GM23338 (cell line): ENCODE measurements around the gene KRAS. TPM values are rescaled to one million over a fixed set of nuclear protein-coding genes. Genes with fewer than 3 reads are reported as not detected.

Experiments used
- ATAC-seq: fragments of 200-7000 bp; cut with Tn5 transposase; 3 replicates; pipeline ENCODE4 v1.9.1; 2020
- DNase-seq: peaks from one replicate; pipeline ENCODE4 v3.0.0-alpha.2; 2015; ENCODE audit warnings: low spot score
- H2AFZ ChIP-seq: fragments of 200-600 bp; sonication (generic); 2 replicates; pipeline ENCODE4 v1.8.0; 2016; ENCODE audit warnings: antibody characterized with exemption, mild to moderate bottlenecking, moderate library complexity
- H3F3A ChIP-seq: fragments of 200-600 bp; sonication (generic); replicated peaks from 2 replicates; pipeline ENCODE4 v1.8.0; 2017; ENCODE audit warnings: antibody characterized with exemption, mixed run types, low read depth
- H3K27ac ChIP-seq: fragments of 200-600 bp; sonication (generic); 2 replicates; pipeline ENCODE4 v1.6.1; 2016; ENCODE audit warnings: low read depth
- H3K27me3 ChIP-seq: fragments of 200-600 bp; sonication (generic); 2 replicates; pipeline ENCODE4 v1.8.0; 2016; ENCODE audit warnings: mild to moderate bottlenecking, mixed run types, moderate library complexity; ENCODE audit not compliant: insufficient read depth
- H3K36me3 ChIP-seq: fragments of 200-600 bp; sonication (generic); 2 replicates; pipeline ENCODE4 v1.8.0; 2016; ENCODE audit warnings: mild to moderate bottlenecking; ENCODE audit not compliant: insufficient read depth
- H3K4me1 ChIP-seq: fragments of 200-600 bp; sonication (generic); 2 replicates; pipeline ENCODE4 v1.8.0; 2016; ENCODE audit warnings: mild to moderate bottlenecking, moderate library complexity; ENCODE audit not compliant: insufficient read depth
- H3K4me2 ChIP-seq: fragments of 200-600 bp; sonication (generic); 2 replicates; pipeline ENCODE4 v1.7.1; 2017; ENCODE audit warnings: mixed run types
- H3K4me3 ChIP-seq: fragments of 200-600 bp; sonication (generic); 2 replicates; pipeline ENCODE4 v1.6.1; 2016; ENCODE audit warnings: mixed run types
- H3K79me2 ChIP-seq: fragments of 200-600 bp; sonication (generic); replicated peaks from 2 replicates; pipeline ENCODE4 v1.8.0; 2017; ENCODE audit warnings: mild to moderate bottlenecking; ENCODE audit not compliant: insufficient read depth
- H3K9me2 ChIP-seq: fragments of 200-600 bp; sonication (generic); 2 replicates; pipeline ENCODE4 v1.8.0; 2017; ENCODE audit not compliant: insufficient read depth
- H4K20me1 ChIP-seq: fragments of 200-600 bp; sonication (generic); replicated peaks from 2 replicates; pipeline ENCODE4 v1.8.0; 2017; ENCODE audit warnings: mild to moderate bottlenecking; ENCODE audit not compliant: insufficient read depth
- H3K27ac Mint-ChIP-seq: 2 replicates; pipeline ENCODE4 v1.8.0; 2020; ENCODE audit warnings: inconsistent platforms, mild to moderate bottlenecking, moderate library complexity, mixed read lengths
- H3K27me3 Mint-ChIP-seq: 3 replicates; pipeline ENCODE4 v1.8.0; 2022; ENCODE audit warnings: low read depth, mild to moderate bottlenecking, moderate library complexity, mixed read lengths, inconsistent platforms; ENCODE audit not compliant: insufficient read depth, poor library complexity
- H3K36me3 Mint-ChIP-seq: 3 replicates; pipeline ENCODE4 v1.8.0; 2021; ENCODE audit warnings: low read depth, mild to moderate bottlenecking, inconsistent platforms, moderate library complexity, mixed read lengths
- H3K4me1 Mint-ChIP-seq: 3 replicates; pipeline ENCODE4 v1.8.0; 2020; ENCODE audit warnings: mild to moderate bottlenecking, inconsistent platforms, mixed read lengths
- H3K4me3 Mint-ChIP-seq: 3 replicates; pipeline ENCODE4 v1.8.0; 2021; ENCODE audit warnings: moderate library complexity, mild to moderate bottlenecking, inconsistent platforms, mixed read lengths
- H3K9me3 Mint-ChIP-seq: 3 replicates; pipeline ENCODE4 v1.8.0; 2020; ENCODE audit warnings: moderate library complexity, mild to moderate bottlenecking, inconsistent platforms, mixed read lengths
- EZH2 ChIP-seq: fragments of 200-600 bp; sonication (generic); IDR thresholded peaks from one replicate; pipeline ENCODE4 v1.8.0; 2017; ENCODE audit warnings: antibody characterized with exemption, mild to moderate bottlenecking, low read depth; ENCODE audit not compliant: unreplicated experiment
- EZH2phosphoT487 ChIP-seq: fragments of 200-600 bp; sonication (generic); IDR thresholded peaks from one replicate; pipeline ENCODE4 v1.8.1; 2018; ENCODE audit warnings: antibody characterized with exemption; ENCODE audit not compliant: unreplicated experiment
- POLR2AphosphoS5 ChIP-seq: IDR thresholded peaks from 2 replicates; pipeline ENCODE4 v1.6.1; 2016; ENCODE audit warnings: antibody characterized with exemption, low read depth
- polyA plus RNA-seq: library from polyadenylated mRNA; unstranded; fragments of >200 nt; fragmentation: Nextera tagmentation; extraction: Ambion mirVana; gene quantifications from 2 replicates; pipeline ENCODE4 v1.2.1, GENCODE V29; 2016
- total RNA-seq: library from RNA; depleted of rRNA; stranded (reverse); fragments of >200 nt; shearing (Covaris generic); gene quantifications from 2 replicates; pipeline ENCODE4 v1.2.3, GENCODE V29; 2014
- TF ChIP-seq, protein P1 (sequence below), 2 experiments: fragments of 200-600 bp in 1 of 2; sonication (generic) in 1 of 2; conservative IDR thresholded peaks; 2 replicates each; pipeline versions ENCODE4 v1.5.1 to v1.6.1; 2016 to 2017; ENCODE audit warnings: antibody characterized with exemption in 2 of 2, low read depth in 2 of 2, mild to moderate bottlenecking in 2 of 2, moderate library complexity in 1 of 2
- TF ChIP-seq, protein P2 (sequence below): IDR thresholded peaks from 2 replicates; pipeline ENCODE4 v1.6.1; 2016; ENCODE audit warnings: antibody characterized with exemption
- TF ChIP-seq, protein P3 (sequence below): IDR thresholded peaks from one replicate; pipeline ENCODE4 v1.6.1; 2018; ENCODE audit warnings: antibody characterized with exemption; ENCODE audit not compliant: unreplicated experiment
- TF ChIP-seq, protein P4 (sequence below): fragments of 250-450 bp; sonication (Bioruptor Pico); IDR thresholded peaks from 2 replicates; pipeline ENCODE4 v1.5.0; 2020; ENCODE audit warnings: mild to moderate bottlenecking, moderate library complexity

KRAS gene
- total and polyA plus RNA-seq, 2 experiments from 2014 or later = 54.7 to 131 TPM

DNA sequence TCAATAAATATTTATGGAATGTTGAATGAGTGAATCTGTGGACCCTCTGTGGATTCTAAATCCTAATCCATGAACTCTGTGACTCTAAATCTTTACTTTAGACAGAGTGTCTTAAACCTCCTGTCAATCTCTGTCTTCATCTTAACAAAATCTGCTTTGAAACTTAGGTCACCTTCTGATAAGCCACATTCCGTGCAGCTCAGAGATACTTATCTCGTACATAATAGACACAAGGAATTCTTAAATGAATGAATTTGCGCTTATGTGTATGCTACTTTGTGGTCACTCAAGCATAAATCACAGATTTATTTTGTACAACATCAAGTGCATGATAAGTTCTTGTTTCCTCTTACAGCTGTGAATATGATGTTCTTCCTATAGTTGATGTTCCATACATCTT lies 2.2 kb upstream of the KRAS start (continued):
- TF ChIP-seq EZH2phosphoT487 (no peak), POLR2AphosphoS5 (no peak)

DNA sequence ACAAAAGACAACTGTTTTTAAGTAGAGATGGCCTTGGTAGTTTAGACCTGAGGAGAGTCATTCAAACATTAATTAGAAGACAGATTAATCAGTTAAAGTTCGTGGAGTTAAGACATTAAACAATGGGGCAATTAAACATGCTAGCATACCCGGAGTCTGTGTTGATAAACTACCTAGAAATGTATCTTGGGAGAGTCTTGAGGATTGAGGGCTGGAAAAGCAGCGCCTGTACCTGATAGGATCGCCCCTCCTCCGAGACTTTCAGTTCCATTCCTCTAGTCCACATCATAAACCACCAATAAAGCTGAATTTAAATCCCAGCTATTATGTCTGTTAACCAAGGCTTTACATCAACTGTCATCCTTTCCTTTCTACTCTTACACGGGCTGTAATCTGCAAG lies 1.0 kb upstream of the KRAS start:
- H3K9me3 Mint-ChIP-seq = no peaks in the 10 kb centered on the region
- H3K4me1 ChIP-seq = peaks cover 13% of the 10 kb centered on the region
- H3F3A ChIP-seq = no peaks in the 10 kb centered on the region
- DNase-seq = peak; percentile 19
- H3K4me2 ChIP-seq = peak overlapping the region; percentile 92
- ATAC-seq = no peak
- peak overlapping the region; percentile 98 for H3K4me3 ChIP-seq
- peak overlapping the region; percentile 95 for H3K4me3 Mint-ChIP-seq
- H3K27me3 Mint-ChIP-seq = peaks cover 4% of the 10 kb centered on the region
- H3K36me3 Mint-ChIP-seq = peaks cover 4% of the 10 kb centered on the region; the same call in 2 of the 3 replicates
- no peaks in the 10 kb centered on the region for H3K36me3 ChIP-seq
- TF ChIP-seq, protein P1, sequence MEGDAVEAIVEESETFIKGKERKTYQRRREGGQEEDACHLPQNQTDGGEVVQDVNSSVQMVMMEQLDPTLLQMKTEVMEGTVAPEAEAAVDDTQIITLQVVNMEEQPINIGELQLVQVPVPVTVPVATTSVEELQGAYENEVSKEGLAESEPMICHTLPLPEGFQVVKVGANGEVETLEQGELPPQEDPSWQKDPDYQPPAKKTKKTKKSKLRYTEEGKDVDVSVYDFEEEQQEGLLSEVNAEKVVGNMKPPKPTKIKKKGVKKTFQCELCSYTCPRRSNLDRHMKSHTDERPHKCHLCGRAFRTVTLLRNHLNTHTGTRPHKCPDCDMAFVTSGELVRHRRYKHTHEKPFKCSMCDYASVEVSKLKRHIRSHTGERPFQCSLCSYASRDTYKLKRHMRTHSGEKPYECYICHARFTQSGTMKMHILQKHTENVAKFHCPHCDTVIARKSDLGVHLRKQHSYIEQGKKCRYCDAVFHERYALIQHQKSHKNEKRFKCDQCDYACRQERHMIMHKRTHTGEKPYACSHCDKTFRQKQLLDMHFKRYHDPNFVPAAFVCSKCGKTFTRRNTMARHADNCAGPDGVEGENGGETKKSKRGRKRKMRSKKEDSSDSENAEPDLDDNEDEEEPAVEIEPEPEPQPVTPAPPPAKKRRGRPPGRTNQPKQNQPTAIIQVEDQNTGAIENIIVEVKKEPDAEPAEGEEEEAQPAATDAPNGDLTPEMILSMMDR (conservative IDR thresholded peaks at IDR 0.05; ENCODE audit: low read depth in 2 of 2) = no peak
- TF ChIP-seq, protein P2, sequence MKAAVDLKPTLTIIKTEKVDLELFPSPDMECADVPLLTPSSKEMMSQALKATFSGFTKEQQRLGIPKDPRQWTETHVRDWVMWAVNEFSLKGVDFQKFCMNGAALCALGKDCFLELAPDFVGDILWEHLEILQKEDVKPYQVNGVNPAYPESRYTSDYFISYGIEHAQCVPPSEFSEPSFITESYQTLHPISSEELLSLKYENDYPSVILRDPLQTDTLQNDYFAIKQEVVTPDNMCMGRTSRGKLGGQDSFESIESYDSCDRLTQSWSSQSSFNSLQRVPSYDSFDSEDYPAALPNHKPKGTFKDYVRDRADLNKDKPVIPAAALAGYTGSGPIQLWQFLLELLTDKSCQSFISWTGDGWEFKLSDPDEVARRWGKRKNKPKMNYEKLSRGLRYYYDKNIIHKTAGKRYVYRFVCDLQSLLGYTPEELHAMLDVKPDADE = no peak
- TF ChIP-seq EZH2 (no peak), EZH2phosphoT487 (no peak)
- TF ChIP-seq, protein P3, sequence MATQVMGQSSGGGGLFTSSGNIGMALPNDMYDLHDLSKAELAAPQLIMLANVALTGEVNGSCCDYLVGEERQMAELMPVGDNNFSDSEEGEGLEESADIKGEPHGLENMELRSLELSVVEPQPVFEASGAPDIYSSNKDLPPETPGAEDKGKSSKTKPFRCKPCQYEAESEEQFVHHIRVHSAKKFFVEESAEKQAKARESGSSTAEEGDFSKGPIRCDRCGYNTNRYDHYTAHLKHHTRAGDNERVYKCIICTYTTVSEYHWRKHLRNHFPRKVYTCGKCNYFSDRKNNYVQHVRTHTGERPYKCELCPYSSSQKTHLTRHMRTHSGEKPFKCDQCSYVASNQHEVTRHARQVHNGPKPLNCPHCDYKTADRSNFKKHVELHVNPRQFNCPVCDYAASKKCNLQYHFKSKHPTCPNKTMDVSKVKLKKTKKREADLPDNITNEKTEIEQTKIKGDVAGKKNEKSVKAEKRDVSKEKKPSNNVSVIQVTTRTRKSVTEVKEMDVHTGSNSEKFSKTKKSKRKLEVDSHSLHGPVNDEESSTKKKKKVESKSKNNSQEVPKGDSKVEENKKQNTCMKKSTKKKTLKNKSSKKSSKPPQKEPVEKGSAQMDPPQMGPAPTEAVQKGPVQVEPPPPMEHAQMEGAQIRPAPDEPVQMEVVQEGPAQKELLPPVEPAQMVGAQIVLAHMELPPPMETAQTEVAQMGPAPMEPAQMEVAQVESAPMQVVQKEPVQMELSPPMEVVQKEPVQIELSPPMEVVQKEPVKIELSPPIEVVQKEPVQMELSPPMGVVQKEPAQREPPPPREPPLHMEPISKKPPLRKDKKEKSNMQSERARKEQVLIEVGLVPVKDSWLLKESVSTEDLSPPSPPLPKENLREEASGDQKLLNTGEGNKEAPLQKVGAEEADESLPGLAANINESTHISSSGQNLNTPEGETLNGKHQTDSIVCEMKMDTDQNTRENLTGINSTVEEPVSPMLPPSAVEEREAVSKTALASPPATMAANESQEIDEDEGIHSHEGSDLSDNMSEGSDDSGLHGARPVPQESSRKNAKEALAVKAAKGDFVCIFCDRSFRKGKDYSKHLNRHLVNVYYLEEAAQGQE = no peak
- TF ChIP-seq, protein P4, sequence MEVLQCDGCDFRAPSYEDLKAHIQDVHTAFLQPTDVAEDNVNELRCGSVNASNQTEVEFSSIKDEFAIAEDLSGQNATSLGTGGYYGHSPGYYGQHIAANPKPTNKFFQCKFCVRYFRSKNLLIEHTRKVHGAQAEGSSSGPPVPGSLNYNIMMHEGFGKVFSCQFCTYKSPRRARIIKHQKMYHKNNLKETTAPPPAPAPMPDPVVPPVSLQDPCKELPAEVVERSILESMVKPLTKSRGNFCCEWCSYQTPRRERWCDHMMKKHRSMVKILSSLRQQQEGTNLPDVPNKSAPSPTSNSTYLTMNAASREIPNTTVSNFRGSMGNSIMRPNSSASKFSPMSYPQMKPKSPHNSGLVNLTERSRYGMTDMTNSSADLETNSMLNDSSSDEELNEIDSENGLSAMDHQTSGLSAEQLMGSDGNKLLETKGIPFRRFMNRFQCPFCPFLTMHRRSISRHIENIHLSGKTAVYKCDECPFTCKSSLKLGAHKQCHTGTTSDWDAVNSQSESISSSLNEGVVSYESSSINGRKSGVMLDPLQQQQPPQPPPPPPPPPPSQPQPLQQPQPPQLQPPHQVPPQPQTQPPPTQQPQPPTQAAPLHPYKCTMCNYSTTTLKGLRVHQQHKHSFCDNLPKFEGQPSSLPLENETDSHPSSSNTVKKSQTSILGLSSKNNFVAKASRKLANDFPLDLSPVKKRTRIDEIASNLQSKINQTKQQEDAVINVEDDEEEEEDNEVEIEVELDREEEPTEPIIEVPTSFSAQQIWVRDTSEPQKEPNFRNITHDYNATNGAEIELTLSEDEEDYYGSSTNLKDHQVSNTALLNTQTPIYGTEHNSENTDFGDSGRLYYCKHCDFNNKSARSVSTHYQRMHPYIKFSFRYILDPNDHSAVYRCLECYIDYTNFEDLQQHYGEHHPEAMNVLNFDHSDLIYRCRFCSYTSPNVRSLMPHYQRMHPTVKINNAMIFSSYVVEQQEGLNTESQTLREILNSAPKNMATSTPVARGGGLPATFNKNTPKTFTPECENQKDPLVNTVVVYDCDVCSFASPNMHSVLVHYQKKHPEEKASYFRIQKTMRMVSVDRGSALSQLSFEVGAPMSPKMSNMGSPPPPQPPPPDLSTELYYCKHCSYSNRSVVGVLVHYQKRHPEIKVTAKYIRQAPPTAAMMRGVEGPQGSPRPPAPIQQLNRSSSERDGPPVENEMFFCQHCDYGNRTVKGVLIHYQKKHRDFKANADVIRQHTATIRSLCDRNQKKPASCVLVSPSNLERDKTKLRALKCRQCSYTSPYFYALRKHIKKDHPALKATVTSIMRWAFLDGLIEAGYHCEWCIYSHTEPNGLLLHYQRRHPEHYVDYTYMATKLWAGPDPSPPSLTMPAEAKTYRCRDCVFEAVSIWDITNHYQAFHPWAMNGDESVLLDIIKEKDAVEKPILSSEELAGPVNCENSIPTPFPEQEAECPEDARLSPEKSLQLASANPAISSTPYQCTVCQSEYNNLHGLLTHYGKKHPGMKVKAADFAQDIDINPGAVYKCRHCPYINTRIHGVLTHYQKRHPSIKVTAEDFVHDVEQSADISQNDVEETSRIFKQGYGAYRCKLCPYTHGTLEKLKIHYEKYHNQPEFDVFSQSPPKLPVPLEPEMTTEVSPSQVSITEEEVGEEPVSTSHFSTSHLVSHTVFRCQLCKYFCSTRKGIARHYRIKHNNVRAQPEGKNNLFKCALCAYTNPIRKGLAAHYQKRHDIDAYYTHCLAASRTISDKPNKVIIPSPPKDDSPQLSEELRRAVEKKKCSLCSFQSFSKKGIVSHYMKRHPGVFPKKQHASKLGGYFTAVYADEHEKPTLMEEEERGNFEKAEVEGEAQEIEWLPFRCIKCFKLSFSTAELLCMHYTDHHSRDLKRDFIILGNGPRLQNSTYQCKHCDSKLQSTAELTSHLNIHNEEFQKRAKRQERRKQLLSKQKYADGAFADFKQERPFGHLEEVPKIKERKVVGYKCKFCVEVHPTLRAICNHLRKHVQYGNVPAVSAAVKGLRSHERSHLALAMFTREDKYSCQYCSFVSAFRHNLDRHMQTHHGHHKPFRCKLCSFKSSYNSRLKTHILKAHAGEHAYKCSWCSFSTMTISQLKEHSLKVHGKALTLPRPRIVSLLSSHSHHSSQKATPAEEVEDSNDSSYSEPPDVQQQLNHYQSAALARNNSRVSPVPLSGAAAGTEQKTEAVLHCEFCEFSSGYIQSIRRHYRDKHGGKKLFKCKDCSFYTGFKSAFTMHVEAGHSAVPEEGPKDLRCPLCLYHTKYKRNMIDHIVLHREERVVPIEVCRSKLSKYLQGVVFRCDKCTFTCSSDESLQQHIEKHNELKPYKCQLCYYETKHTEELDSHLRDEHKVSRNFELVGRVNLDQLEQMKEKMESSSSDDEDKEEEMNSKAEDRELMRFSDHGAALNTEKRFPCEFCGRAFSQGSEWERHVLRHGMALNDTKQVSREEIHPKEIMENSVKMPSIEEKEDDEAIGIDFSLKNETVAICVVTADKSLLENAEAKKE (CRISPR knock-in tag) = no peak
- H3K9me2 ChIP-seq = no peaks in the 10 kb centered on the region
- peaks cover 33% of the 10 kb centered on the region for H3K4me1 Mint-ChIP-seq
- H3K27ac Mint-ChIP-seq = 0 out of 2 replicates have a peak overlapping the region, but pooled peaks have one; percentile 13
- peaks cover 25% of the 10 kb centered on the region for H4K20me1 ChIP-seq
- H3K79me2 ChIP-seq = peaks cover 35% of the 10 kb centered on the region
- peak overlapping the region; percentile 88 for H2AFZ ChIP-seq
- H3K27ac ChIP-seq = peak overlapping the region; percentile 42; the same call in 1 of the 2 replicates
- H3K27me3 ChIP-seq = peaks cover 13% of the 10 kb centered on the region; the same call in 1 of the 2 replicates
